ENCODE data around the gene OR10H1.
A peak's percentile ranks its signal among the peaks of the same experiment; 100 is the strongest.

The OR10H1 gene

DNA sequence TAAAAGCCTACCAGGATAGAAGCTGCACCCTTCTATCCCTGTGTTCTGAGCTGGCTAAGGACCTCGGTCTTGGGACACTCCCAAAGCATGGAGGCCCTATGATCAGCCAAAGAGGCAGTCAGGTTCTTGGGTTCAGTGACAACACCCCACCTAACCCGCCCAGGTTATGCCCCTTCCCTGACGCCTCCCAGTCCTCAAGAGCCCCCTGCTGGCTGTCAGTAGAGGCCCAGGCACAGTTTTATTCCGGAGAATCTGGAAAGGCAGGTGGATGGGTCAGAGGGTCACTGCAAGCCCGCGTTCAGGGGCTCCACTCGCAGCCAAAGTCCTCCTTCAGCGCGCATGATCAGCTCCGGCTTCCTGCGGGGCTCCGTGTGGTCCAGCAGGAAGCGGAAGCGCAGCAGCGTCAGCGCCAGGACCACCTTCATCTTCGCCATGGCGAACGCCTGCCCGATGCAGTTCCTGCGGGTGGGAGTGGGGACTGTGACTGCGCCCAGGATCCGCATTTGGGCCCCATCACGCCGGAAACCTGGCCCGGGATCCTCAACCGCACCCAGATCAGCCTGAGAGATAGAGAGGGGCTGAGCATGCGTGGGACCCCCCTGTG, 55.4 kb downstream of the OR10H1 start:
- Histone ChIP-seq H3K9me2 (replicated peaks; ENCODE audit: low read depth, low read length) (0 out of 2 replicates have a peak, but pooled peaks cover 9% of the 10 kb centered on the region), H3K4me1 (ENCODE audit: insufficient read depth, low read length, poor library complexity, severe bottlenecking) (no peaks in the 10 kb centered on the region), H3K27me3 (ENCODE audit: insufficient read depth, low read length, poor library complexity, severe bottlenecking) (no peaks in the 10 kb centered on the region), H3K79me2 (ENCODE audit: insufficient read depth, low read length) (no peaks in the 10 kb centered on the region), H3K4me2 (ENCODE audit: low read depth, low read length, poor library complexity, severe bottlenecking) (no peak overlapping the region), H3K9ac (ENCODE audit: low read depth, low read length, poor library complexity, severe bottlenecking) (no peak overlapping the region), H3F3A (ENCODE audit: low read depth) (no peaks in the 10 kb centered on the region), H3K4me3 (ENCODE audit: low read length, poor library complexity, severe bottlenecking) (no peak overlapping the region), H3K9me3 (ENCODE audit: insufficient read depth, low read depth, low read length) (no peaks in the 10 kb centered on the region), H4K20me1 (ENCODE audit: insufficient read depth, low read length, poor library complexity, severe bottlenecking) (no peaks in the 10 kb centered on the region), H3K36me3 (ENCODE audit: insufficient read depth, low read length) (no peaks in the 10 kb centered on the region), H2AFZ (ENCODE audit: low read length) (no peak overlapping the region)
- TF ChIP-seq, protein P1, sequence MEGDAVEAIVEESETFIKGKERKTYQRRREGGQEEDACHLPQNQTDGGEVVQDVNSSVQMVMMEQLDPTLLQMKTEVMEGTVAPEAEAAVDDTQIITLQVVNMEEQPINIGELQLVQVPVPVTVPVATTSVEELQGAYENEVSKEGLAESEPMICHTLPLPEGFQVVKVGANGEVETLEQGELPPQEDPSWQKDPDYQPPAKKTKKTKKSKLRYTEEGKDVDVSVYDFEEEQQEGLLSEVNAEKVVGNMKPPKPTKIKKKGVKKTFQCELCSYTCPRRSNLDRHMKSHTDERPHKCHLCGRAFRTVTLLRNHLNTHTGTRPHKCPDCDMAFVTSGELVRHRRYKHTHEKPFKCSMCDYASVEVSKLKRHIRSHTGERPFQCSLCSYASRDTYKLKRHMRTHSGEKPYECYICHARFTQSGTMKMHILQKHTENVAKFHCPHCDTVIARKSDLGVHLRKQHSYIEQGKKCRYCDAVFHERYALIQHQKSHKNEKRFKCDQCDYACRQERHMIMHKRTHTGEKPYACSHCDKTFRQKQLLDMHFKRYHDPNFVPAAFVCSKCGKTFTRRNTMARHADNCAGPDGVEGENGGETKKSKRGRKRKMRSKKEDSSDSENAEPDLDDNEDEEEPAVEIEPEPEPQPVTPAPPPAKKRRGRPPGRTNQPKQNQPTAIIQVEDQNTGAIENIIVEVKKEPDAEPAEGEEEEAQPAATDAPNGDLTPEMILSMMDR (conservative IDR thresholded peaks at IDR 0.05; ENCODE audit: low read length), result peak; percentile 49
- no peak for TF ChIP-seq EZH2phosphoT487 (IDR thresholded peaks at IDR 0.05; ENCODE audit: borderline replicate concordance)

DNA sequence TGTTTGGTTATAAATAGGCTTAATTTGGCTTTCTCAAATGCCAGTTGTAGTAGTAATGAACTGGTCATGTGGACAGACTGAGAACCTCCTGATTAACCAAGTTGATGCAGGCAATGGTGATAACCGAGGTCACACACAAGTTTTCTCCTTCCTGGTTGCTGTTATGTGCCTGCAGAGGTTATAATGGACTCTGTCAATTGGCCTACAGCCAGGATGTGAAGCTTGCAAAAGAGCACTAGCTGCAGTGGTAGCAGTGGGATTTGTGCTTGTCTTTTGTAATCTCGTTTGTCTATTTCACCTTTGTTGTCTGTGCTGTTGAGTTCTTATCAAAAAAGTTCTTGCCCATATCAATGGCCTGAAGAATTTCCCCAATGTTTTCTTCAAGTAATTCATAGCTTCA, 57.1 kb downstream of the OR10H1 start:
- Histone ChIP-seq H3F3A (ENCODE audit: low read depth) (no peaks in the 10 kb centered on the region), H3K4me3 (ENCODE audit: low read length, poor library complexity, severe bottlenecking) (no peak overlapping the region), H4K20me1 (ENCODE audit: insufficient read depth, low read length, poor library complexity, severe bottlenecking) (no peaks in the 10 kb centered on the region), H3K4me2 (ENCODE audit: low read depth, low read length, poor library complexity, severe bottlenecking) (no peak overlapping the region), H3K4me1 (ENCODE audit: insufficient read depth, low read length, poor library complexity, severe bottlenecking) (no peaks in the 10 kb centered on the region), H3K79me2 (ENCODE audit: insufficient read depth, low read length) (no peaks in the 10 kb centered on the region), H3K9me2 (replicated peaks; ENCODE audit: low read depth, low read length) (no peaks in the 10 kb centered on the region), H2AFZ (ENCODE audit: low read length) (no peak overlapping the region), H3K9me3 (ENCODE audit: insufficient read depth, low read depth, low read length) (no peaks in the 10 kb centered on the region), H3K27me3 (ENCODE audit: insufficient read depth, low read length, poor library complexity, severe bottlenecking) (no peaks in the 10 kb centered on the region), H3K36me3 (ENCODE audit: insufficient read depth, low read length) (no peaks in the 10 kb centered on the region), H3K9ac (ENCODE audit: low read depth, low read length, poor library complexity, severe bottlenecking) (no peak overlapping the region)
- TF ChIP-seq, protein P1 (conservative IDR thresholded peaks at IDR 0.05; ENCODE audit: low read length), result no peak
- no peak for TF ChIP-seq EZH2phosphoT487 (IDR thresholded peaks at IDR 0.05; ENCODE audit: borderline replicate concordance)
